ENCODE data around the gene SLC6A6. TPM values are rescaled to one million over a fixed set of nuclear protein-coding genes. Genes with fewer than 3 reads are reported as not detected.

The SLC6A6 gene
- total RNA-seq, 1 experiment from 2014 or later, result 72.6 TPM

- Histone ChIP-seq H4K20me1 (ENCODE audit: control insufficient read depth, insufficient read depth, insufficient read length) (no peaks in the 10 kb centered on the region), H3K4me2 (ENCODE audit: insufficient read depth, insufficient read length, low read length) (no peak overlapping the region), H4K91ac (ENCODE audit: insufficient read length, low read depth, low read length) (no peak overlapping the region), H3K9ac (ENCODE audit: extremely low read depth, insufficient read length, low read length) (no peak overlapping the region), H3K4ac (ENCODE audit: low read depth, low read length) (no peak overlapping the region), H3K27ac (ENCODE audit: insufficient read length, low read depth, low read length) (no peak overlapping the region), H3K9me3 (ENCODE audit: control insufficient read depth, low read depth, low read length) (no peaks in the 10 kb centered on the region), H2AFZ (ENCODE audit: low read length) (no peak overlapping the region), H3K56ac (ENCODE audit: insufficient read length, low read depth, low read length) (no peak overlapping the region), H3K23me2 (ENCODE audit: insufficient read length, low read depth, low read length, poor library complexity, severe bottlenecking) (no peaks in the 10 kb centered on the region), H2AK5ac (ENCODE audit: insufficient read length, low read length) (no peak overlapping the region), H3K27me3 (ENCODE audit: insufficient read depth, low read length) (no peaks in the 10 kb centered on the region), H2BK5ac (ENCODE audit: insufficient read length, low read length) (no peak overlapping the region), H3K4me1 (ENCODE audit: insufficient read depth, low read length) (no peaks in the 10 kb centered on the region), H4K5ac (ENCODE audit: insufficient read length, low read depth, low read length) (no peak overlapping the region), H3K18ac (ENCODE audit: insufficient read length, low read depth, low read length) (no peak overlapping the region), H4K8ac (replicated peaks; ENCODE audit: insufficient read length, low read depth, low read length) (no peak overlapping the region), H3K23ac (ENCODE audit: insufficient read length, low read depth, low read length) (no peak overlapping the region), H2BK20ac (ENCODE audit: low read depth, low read length, poor library complexity, severe bottlenecking) (no peak overlapping the region), H3T11ph (ENCODE audit: low read length) (no peak overlapping the region), H3K79me1 (ENCODE audit: insufficient read depth, low read depth, low read length, poor library complexity, severe bottlenecking) (no peaks in the 10 kb centered on the region), H3K14ac (ENCODE audit: insufficient read depth, low read length) (no peak overlapping the region), H2BK120ac (ENCODE audit: low read depth, low read length, poor library complexity, severe bottlenecking) (no peak overlapping the region), H3K79me2 (ENCODE audit: insufficient read depth, low read length) (no peaks in the 10 kb centered on the region), H2BK15ac (ENCODE audit: low read depth, low read length) (no peak overlapping the region), H2BK12ac (ENCODE audit: insufficient read length, low read depth, low read length) (no peak overlapping the region)
- Mint-ChIP-seq H3K9me3 (no peaks in the 10 kb centered on the region), H3K4me3 (no peak overlapping the region; a peak in 1 of 5 replicates), H3K36me3 (ENCODE audit: insufficient read depth in 1 of 3, low read depth in 3 of 3) (no peaks in the 10 kb centered on the region), H3K4me1 (peaks cover 30 to 35% of the 10 kb centered on the region in 2 experiments), H3K27me3 (ENCODE audit: low read depth) (peaks cover 1% of the 10 kb centered on the region), H3K27ac (0 out of 7 replicates have a peak overlapping the region, but pooled peaks of 1 of the 3 experiments have one; percentile 32)
- WGBS (ENCODE audit: extremely low coverage, insufficient read length, low lambda C conversion rate), result no CpG with 5 or more reads among the region's 4 CpGs
- no peak for DNase-seq
- TF ChIP-seq, protein P1, sequence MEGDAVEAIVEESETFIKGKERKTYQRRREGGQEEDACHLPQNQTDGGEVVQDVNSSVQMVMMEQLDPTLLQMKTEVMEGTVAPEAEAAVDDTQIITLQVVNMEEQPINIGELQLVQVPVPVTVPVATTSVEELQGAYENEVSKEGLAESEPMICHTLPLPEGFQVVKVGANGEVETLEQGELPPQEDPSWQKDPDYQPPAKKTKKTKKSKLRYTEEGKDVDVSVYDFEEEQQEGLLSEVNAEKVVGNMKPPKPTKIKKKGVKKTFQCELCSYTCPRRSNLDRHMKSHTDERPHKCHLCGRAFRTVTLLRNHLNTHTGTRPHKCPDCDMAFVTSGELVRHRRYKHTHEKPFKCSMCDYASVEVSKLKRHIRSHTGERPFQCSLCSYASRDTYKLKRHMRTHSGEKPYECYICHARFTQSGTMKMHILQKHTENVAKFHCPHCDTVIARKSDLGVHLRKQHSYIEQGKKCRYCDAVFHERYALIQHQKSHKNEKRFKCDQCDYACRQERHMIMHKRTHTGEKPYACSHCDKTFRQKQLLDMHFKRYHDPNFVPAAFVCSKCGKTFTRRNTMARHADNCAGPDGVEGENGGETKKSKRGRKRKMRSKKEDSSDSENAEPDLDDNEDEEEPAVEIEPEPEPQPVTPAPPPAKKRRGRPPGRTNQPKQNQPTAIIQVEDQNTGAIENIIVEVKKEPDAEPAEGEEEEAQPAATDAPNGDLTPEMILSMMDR (conservative IDR thresholded peaks at IDR 0.05), result peak; percentile 34; the same call in 2 of the 3 replicates
Measured at GRCh38 chr3:14375192-14375591, 27.2 kb upstream of the SLC6A6 start.

Measured in H9 (cell line).